HepG2 (cell line): ENCODE data around the gene TMEM145. TPM values are rescaled to one million over a fixed set of nuclear protein-coding genes. Genes with fewer than 3 reads are reported as not detected.

Source experiments
- AGO2 ChIP-seq: fragments of 200-400 bp; formaldehyde crosslinking; optimal IDR thresholded peaks from 2 replicates; pipeline ENCODE3; 2017; ENCODE audit warnings: mild to moderate bottlenecking, low read depth, low read length, moderate library complexity
- BCL6 ChIP-seq: IDR thresholded peaks from 2 replicates; pipeline ENCODE4 v1.6.1; 2016; ENCODE audit warnings: missing genetic modification reagents, missing compliant biosample characterization
- GATA4 ChIP-seq: sonication (generic); IDR thresholded peaks from 2 replicates; pipeline ENCODE4 v1.6.1; 2016; ENCODE audit warnings: antibody characterized with exemption, low read depth, borderline replicate concordance
- HNRNPL ChIP-seq: fragments of 200-400 bp; formaldehyde crosslinking; IDR thresholded peaks from 2 replicates; pipeline ENCODE4 v1.6.1; 2017; ENCODE audit warnings: mild to moderate bottlenecking, low read depth, low read length
- POLR2A ChIP-seq, 2 experiments: IDR thresholded peaks; 2 replicates each; pipeline ENCODE4 v1.6.1; 2011; ENCODE audit warnings: low read depth in 2 of 2, low read length in 2 of 2, mild to moderate bottlenecking in 1 of 2, moderate library complexity in 1 of 2; ENCODE audit not compliant: insufficient read depth in 1 of 2
- RXRA ChIP-seq: sonication (generic); formaldehyde crosslinking; IDR thresholded peaks from 2 replicates; pipeline ENCODE4 v1.5.1; 2020; ENCODE audit warnings: missing genetic modification reagents
- SAP130 ChIP-seq: IDR thresholded peaks from 2 replicates; pipeline ENCODE4 v1.6.1; 2016; ENCODE audit warnings: low read depth
- SMARCC2 ChIP-seq: fragments of 450-650 bp; IDR thresholded peaks from 2 replicates; pipeline ENCODE4 v1.6.1; 2017; ENCODE audit warnings: antibody characterized with exemption, mild to moderate bottlenecking
- TBX2 ChIP-seq: sonication (generic); formaldehyde crosslinking; IDR thresholded peaks from 2 replicates; pipeline ENCODE4 v1.5.0; 2020; ENCODE audit warnings: missing genetic modification reagents, mild to moderate bottlenecking, borderline replicate concordance
- YY1 ChIP-seq: IDR thresholded peaks from 2 replicates; pipeline ENCODE4 v1.6.1; 2011; ENCODE audit warnings: low read length, low read depth, moderate library complexity, mild to moderate bottlenecking; ENCODE audit not compliant: insufficient read depth, insufficient replicate concordance
- ZBTB42 ChIP-seq: sonication (generic); formaldehyde crosslinking; IDR thresholded peaks from 2 replicates; pipeline ENCODE4 v1.5.0; 2020; ENCODE audit warnings: mild to moderate bottlenecking, missing genetic modification reagents
- ZSCAN29 ChIP-seq: sonication (generic); formaldehyde crosslinking; conservative IDR thresholded peaks from 2 replicates; pipeline ENCODE4 v1.4.0; 2020; ENCODE audit warnings: mild to moderate bottlenecking, missing genetic modification reagents
- polyA plus RNA-seq, 8 experiments: library from polyadenylated mRNA; depleted of rRNA in 3 of 8; stranded (reverse) in 7 of 8; unstranded in 1 of 8; fragments of >200 nt; fragmentation: Illumina TruSeq in 4 of 8; extraction: Trizol in 4 of 8; gene quantifications; 2 replicates each; pipeline versions ENCODE4 v1.2.1 to v1.2.3, GENCODE V29; 2011 to 2016; ENCODE audit warnings: low read depth in 4 of 8, missing spikeins in 1 of 8, mixed read lengths in 1 of 8; ENCODE audit not compliant: insufficient read depth in 1 of 8
- total RNA-seq, 5 experiments: library from RNA; depleted of rRNA; stranded (reverse); fragments of >200 nt; fragmentation: Illumina TruSeq; extraction: Trizol; gene quantifications; 2 replicates each; pipeline ENCODE4 v1.2.3, GENCODE V29; 2016; ENCODE audit warnings: low read depth in 1 of 5
- TF ChIP-seq, protein P1 (sequence below): sonication (generic); formaldehyde crosslinking; IDR thresholded peaks from 2 replicates; pipeline ENCODE4 v1.4.0; 2020; ENCODE audit warnings: missing genetic modification reagents
- TF ChIP-seq, protein P2 (sequence below): sonication (generic); formaldehyde crosslinking; conservative IDR thresholded peaks from 2 replicates; pipeline ENCODE4 v1.8.1; 2023; ENCODE audit warnings: missing genetic modification reagents
- TF ChIP-seq, protein P3 (sequence below): sonication (generic); formaldehyde crosslinking; IDR thresholded peaks from 2 replicates; pipeline ENCODE4 v1.5.0; 2020; ENCODE audit warnings: missing genetic modification reagents
- TF ChIP-seq, protein P4 (sequence below): sonication (generic); formaldehyde crosslinking; IDR thresholded peaks from 2 replicates; pipeline ENCODE4 v1.5.0; 2020; ENCODE audit warnings: mild to moderate bottlenecking, missing genetic modification reagents, moderate library complexity
- TF ChIP-seq, protein P5 (sequence below): sonication (generic); formaldehyde crosslinking; IDR thresholded peaks from 2 replicates; pipeline ENCODE4 v1.4.0; 2020; ENCODE audit warnings: mild to moderate bottlenecking, missing genetic modification reagents, borderline replicate concordance

TMEM145 gene
- total and polyA plus RNA-seq, 2 of the 13 experiments (the other 11 are each of a cell fraction or from before 2014, with no cell fraction given) = 0.07 to 5.1 TPM

DNA sequence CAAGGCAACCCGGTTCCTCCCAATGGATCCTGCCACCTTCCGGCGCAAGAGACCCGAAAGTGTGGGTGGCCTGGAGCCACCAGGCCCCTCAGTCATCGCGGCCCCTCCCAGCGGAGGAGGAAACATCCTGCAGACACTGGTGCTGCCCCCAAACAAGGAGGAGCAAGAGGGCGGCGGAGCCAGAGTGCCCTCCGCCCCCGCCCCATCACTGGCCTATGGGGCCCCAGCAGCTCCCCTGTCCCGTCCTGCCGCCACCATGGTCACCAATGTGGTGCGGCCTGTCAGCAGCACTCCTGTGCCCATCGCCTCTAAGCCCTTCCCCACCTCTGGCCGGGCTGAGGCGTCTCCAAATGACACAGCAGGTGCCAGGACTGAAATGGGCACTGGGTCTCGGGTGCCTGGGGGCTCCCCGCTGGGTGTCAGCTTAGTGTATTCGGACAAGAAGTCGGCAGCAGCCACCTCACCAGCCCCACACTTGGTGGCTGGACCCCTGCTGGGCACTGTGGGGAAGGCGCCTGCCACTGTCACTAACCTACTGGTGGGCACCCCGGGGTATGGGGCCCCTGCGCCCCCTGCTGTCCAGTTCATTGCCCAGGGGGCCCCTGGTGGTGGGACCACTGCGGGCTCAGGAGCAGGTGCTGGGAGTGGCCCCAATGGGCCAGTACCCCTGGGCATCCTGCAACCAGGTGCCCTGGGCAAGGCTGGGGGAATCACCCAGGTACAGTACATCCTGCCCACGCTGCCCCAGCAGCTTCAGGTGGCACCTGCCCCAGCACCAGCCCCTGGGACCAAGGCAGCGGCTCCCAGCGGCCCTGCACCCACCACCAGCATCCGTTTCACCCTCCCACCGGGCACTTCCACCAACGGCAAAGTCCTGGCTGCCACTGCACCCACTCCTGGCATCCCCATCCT, 22.3 kb upstream of the TMEM145 start (continued):
- TF ChIP-seq, protein P1, sequence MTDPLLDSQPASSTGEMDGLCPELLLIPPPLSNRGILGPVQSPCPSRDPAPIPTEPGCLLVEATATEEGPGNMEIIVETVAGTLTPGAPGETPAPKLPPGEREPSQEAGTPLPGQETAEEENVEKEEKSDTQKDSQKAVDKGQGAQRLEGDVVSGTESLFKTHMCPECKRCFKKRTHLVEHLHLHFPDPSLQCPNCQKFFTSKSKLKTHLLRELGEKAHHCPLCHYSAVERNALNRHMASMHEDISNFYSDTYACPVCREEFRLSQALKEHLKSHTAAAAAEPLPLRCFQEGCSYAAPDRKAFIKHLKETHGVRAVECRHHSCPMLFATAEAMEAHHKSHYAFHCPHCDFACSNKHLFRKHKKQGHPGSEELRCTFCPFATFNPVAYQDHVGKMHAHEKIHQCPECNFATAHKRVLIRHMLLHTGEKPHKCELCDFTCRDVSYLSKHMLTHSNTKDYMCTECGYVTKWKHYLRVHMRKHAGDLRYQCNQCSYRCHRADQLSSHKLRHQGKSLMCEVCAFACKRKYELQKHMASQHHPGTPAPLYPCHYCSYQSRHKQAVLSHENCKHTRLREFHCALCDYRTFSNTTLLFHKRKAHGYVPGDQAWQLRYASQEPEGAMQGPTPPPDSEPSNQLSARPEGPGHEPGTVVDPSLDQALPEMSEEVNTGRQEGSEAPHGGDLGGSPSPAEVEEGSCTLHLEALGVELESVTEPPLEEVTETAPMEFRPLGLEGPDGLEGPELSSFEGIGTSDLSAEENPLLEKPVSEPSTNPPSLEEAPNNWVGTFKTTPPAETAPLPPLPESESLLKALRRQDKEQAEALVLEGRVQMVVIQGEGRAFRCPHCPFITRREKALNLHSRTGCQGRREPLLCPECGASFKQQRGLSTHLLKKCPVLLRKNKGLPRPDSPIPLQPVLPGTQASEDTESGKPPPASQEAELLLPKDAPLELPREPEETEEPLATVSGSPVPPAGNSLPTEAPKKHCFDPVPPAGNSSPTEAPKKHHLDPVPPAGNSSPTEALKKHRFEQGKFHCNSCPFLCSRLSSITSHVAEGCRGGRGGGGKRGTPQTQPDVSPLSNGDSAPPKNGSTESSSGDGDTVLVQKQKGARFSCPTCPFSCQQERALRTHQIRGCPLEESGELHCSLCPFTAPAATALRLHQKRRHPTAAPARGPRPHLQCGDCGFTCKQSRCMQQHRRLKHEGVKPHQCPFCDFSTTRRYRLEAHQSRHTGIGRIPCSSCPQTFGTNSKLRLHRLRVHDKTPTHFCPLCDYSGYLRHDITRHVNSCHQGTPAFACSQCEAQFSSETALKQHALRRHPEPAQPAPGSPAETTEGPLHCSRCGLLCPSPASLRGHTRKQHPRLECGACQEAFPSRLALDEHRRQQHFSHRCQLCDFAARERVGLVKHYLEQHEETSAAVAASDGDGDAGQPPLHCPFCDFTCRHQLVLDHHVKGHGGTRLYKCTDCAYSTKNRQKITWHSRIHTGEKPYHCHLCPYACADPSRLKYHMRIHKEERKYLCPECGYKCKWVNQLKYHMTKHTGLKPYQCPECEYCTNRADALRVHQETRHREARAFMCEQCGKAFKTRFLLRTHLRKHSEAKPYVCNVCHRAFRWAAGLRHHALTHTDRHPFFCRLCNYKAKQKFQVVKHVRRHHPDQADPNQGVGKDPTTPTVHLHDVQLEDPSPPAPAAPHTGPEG (CRISPR knock-in tag) = no peak
- TF ChIP-seq AGO2 = peak; percentile 91
- TF ChIP-seq BCL6 = no peak
- TF ChIP-seq HNRNPL = peak; percentile 98
- 0 out of 4 replicates have a peak, but pooled peaks of 1 of the 2 experiments have one; percentile 33 for TF ChIP-seq POLR2A (IDR thresholded peaks at IDR 0.05; ENCODE audit: insufficient read depth in 1 of 2, low read depth in 2 of 2, low read length in 2 of 2)
- no peak for TF ChIP-seq ZSCAN29 (CRISPR knock-in tag)
- no peak for TF ChIP-seq ZBTB42
- peak; percentile 22; the same call in 1 of the 2 replicates for TF ChIP-seq RXRA (CRISPR knock-in tag)
- TF ChIP-seq SAP130 (CRISPR knock-in tag) = peak; percentile 29; the same call in 1 of the 2 replicates
- TF ChIP-seq, protein P2, sequence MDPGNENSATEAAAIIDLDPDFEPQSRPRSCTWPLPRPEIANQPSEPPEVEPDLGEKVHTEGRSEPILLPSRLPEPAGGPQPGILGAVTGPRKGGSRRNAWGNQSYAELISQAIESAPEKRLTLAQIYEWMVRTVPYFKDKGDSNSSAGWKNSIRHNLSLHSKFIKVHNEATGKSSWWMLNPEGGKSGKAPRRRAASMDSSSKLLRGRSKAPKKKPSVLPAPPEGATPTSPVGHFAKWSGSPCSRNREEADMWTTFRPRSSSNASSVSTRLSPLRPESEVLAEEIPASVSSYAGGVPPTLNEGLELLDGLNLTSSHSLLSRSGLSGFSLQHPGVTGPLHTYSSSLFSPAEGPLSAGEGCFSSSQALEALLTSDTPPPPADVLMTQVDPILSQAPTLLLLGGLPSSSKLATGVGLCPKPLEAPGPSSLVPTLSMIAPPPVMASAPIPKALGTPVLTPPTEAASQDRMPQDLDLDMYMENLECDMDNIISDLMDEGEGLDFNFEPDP (CRISPR knock-in tag) = no peak
- peak; percentile 18 for TF ChIP-seq YY1
- TF ChIP-seq, protein P3, sequence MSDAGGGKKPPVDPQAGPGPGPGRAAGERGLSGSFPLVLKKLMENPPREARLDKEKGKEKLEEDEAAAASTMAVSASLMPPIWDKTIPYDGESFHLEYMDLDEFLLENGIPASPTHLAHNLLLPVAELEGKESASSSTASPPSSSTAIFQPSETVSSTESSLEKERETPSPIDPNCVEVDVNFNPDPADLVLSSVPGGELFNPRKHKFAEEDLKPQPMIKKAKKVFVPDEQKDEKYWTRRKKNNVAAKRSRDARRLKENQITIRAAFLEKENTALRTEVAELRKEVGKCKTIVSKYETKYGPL (CRISPR knock-in tag) = no peak
- TF ChIP-seq, protein P4, sequence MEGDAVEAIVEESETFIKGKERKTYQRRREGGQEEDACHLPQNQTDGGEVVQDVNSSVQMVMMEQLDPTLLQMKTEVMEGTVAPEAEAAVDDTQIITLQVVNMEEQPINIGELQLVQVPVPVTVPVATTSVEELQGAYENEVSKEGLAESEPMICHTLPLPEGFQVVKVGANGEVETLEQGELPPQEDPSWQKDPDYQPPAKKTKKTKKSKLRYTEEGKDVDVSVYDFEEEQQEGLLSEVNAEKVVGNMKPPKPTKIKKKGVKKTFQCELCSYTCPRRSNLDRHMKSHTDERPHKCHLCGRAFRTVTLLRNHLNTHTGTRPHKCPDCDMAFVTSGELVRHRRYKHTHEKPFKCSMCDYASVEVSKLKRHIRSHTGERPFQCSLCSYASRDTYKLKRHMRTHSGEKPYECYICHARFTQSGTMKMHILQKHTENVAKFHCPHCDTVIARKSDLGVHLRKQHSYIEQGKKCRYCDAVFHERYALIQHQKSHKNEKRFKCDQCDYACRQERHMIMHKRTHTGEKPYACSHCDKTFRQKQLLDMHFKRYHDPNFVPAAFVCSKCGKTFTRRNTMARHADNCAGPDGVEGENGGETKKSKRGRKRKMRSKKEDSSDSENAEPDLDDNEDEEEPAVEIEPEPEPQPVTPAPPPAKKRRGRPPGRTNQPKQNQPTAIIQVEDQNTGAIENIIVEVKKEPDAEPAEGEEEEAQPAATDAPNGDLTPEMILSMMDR = peak; percentile 64
- TF ChIP-seq, protein P5, sequence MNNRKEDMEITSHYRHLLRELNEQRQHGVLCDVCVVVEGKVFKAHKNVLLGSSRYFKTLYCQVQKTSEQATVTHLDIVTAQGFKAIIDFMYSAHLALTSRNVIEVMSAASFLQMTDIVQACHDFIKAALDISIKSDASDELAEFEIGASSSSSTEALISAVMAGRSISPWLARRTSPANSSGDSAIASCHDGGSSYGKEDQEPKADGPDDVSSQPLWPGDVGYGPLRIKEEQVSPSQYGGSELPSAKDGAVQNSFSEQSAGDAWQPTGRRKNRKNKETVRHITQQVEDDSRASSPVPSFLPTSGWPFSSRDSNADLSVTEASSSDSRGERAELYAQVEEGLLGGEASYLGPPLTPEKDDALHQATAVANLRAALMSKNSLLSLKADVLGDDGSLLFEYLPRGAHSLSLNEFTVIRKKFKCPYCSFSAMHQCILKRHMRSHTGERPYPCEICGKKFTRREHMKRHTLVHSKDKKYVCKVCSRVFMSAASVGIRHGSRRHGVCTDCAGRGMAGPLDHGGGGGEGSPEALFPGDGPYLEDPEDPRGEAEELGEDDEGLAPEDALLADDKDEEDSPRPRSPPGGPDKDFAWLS (CRISPR knock-in tag) = no peak
- no peak for TF ChIP-seq SMARCC2
- TF ChIP-seq TBX2 (CRISPR knock-in tag) = no peak
- no peak for TF ChIP-seq GATA4
